ENCODE measurements around the gene SIPA1.
A peak's percentile ranks its signal among the peaks of the same experiment; 100 is the strongest.

Gene SIPA1

DNA sequence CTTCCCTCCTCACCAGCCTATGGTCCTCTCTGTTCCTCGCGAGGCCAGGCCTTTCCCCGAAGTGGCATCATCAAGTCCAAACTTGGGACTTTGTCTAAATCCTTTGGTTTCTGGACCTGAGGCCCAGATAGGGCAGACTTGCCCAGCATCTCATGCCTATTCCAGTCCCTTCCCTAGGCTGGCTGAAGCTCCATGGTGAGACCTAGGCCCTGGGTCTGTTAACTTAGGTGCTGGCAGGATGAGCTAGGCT, 13.4 kb downstream of the SIPA1 start:
- TF ChIP-seq, protein P1, sequence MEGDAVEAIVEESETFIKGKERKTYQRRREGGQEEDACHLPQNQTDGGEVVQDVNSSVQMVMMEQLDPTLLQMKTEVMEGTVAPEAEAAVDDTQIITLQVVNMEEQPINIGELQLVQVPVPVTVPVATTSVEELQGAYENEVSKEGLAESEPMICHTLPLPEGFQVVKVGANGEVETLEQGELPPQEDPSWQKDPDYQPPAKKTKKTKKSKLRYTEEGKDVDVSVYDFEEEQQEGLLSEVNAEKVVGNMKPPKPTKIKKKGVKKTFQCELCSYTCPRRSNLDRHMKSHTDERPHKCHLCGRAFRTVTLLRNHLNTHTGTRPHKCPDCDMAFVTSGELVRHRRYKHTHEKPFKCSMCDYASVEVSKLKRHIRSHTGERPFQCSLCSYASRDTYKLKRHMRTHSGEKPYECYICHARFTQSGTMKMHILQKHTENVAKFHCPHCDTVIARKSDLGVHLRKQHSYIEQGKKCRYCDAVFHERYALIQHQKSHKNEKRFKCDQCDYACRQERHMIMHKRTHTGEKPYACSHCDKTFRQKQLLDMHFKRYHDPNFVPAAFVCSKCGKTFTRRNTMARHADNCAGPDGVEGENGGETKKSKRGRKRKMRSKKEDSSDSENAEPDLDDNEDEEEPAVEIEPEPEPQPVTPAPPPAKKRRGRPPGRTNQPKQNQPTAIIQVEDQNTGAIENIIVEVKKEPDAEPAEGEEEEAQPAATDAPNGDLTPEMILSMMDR (IDR thresholded peaks at IDR 0.05), result no peak
- Histone ChIP-seq H3K4me3 (ENCODE audit: low read depth, low read length) (no peak overlapping the region), H3K9me3 (ENCODE audit: control insufficient read depth, low read length) (no peaks in the 10 kb centered on the region), H3K27me3 (ENCODE audit: control insufficient read depth, insufficient read depth, low read length) (no peaks in the 10 kb centered on the region), H3K4me1 (peaks cover 10% of the 10 kb centered on the region), H2AFZ (no peak overlapping the region), H3K27ac (peak overlapping the region; percentile 94), H3K79me2 (no peaks in the 10 kb centered on the region), H3K4me2 (ENCODE audit: low read length) (no peak overlapping the region), H3K36me3 (ENCODE audit: control insufficient read depth, insufficient read depth, low read length) (no peaks in the 10 kb centered on the region), H3K9ac (no peak overlapping the region)

DNA sequence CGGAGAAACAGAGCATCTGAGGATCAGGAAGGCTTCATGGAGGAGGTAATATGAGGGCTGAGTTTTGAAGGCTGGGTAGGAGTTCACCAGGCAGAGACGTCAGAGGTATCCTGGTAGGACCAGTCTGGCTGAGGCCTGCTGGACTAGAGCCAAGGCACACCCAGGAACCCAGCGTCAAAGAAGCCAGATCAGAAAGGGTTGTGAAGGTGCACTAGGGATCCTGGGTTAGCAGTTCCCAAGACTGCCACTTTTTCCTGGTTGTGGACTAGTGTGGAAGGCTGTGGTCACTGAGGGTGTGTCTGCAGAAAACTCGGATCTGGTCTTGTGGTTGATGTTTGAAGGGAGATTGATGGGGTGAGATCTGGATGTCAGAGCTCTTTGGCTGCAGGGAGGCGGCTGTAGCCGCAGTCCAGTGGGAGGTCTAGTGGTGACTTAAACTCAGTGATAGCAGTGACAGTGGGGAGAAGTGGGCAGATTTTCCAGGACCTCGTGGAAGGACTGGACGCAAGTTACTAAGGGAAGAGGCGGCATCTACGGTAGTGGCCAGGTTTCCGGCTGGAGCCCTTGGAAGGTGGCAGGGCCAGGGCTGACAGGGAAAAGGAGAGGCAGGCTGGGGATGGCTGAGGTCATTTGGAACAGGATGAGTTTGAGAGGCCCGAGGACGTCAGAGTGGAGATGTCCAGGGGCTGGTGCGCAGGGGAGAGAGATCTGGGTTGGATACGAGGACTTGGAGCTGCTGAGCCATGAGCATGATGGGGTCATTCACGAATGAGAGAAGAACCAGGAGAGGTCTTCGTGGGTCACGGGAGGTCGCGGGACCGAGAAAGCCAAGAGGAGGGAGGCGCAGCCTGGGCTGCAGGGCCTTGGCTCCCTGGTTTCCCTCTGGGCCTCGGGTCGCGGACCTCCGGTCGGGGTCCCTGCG, 13.9 kb downstream of the SIPA1 start:
- H3K36me3 ChIP-seq (ENCODE audit: control insufficient read depth, insufficient read depth, low read length), result no peaks in the 10 kb centered on the region

DNA sequence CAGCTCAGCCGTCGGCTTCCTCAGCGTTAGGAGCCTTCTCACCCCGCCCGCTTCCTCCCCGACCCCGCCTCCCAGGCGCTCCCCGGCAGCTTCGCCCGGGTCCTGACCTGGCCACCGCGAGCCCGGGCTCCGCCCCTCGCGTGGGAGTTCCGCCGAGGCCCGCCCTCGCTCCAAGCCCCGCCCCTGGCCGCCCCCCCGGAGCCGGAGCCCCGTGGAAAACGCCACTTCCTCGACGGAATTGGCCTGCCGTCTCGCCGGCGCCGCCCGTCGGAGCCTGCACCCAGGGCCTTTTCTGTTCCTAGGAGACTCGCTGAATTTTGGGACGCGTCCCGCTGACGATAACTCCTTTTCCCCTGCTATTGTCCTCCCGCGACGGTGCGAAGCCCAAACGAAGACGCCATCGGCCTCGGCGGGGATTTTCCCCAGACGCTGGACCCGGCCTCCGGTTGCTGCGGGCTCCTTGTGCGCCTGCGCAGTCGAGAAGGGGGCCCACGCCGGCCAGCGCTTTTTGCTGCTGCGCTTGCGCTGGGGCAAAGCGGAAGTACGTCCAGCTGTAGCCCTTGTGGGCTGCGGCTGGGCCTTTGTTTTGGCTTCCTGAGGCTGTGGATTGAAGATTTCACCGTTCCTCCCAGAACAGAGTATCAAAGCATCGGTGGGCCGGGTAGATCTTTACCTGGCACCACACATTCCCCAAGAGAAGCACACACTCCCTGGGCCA, 14.8 kb downstream of the SIPA1 start:
- Histone ChIP-seq H3K4me3 (ENCODE audit: low read depth, low read length) (peak overlapping the region; percentile 56), H3K79me2 (no peaks in the 10 kb centered on the region), H3K9ac (no peak overlapping the region), H3K4me1 (peaks cover 10% of the 10 kb centered on the region), H3K4me2 (ENCODE audit: low read length) (peak overlapping the region; percentile 65), H3K27ac (peak overlapping the region; percentile 94), H3K36me3 (ENCODE audit: control insufficient read depth, insufficient read depth, low read length) (no peaks in the 10 kb centered on the region), H3K27me3 (ENCODE audit: control insufficient read depth, insufficient read depth, low read length) (no peaks in the 10 kb centered on the region), H2AFZ (peak overlapping the region; percentile 66), H3K9me3 (ENCODE audit: control insufficient read depth, low read length) (no peaks in the 10 kb centered on the region)
- TF ChIP-seq, protein P1 (IDR thresholded peaks at IDR 0.05), result no peak

More for the DNA sequence above, 13.9 kb downstream of the SIPA1 start:
- peak overlapping the region; percentile 94 for H3K27ac ChIP-seq
- H3K4me2 ChIP-seq (ENCODE audit: low read length), result peak overlapping the region; percentile 58
- peaks cover 10% of the 10 kb centered on the region for H3K4me1 ChIP-seq
- peak overlapping the region; percentile 56 for H3K4me3 ChIP-seq (ENCODE audit: low read depth, low read length)
- H3K9ac ChIP-seq, result no peak overlapping the region
- no peaks in the 10 kb centered on the region for H3K27me3 ChIP-seq (ENCODE audit: control insufficient read depth, insufficient read depth, low read length)
- no peaks in the 10 kb centered on the region for H3K79me2 ChIP-seq
- TF ChIP-seq, protein P1 (IDR thresholded peaks at IDR 0.05), result no peak
- H3K9me3 ChIP-seq (ENCODE audit: control insufficient read depth, low read length), result no peaks in the 10 kb centered on the region
- peak overlapping the region; percentile 66 for H2AFZ ChIP-seq

DNA sequence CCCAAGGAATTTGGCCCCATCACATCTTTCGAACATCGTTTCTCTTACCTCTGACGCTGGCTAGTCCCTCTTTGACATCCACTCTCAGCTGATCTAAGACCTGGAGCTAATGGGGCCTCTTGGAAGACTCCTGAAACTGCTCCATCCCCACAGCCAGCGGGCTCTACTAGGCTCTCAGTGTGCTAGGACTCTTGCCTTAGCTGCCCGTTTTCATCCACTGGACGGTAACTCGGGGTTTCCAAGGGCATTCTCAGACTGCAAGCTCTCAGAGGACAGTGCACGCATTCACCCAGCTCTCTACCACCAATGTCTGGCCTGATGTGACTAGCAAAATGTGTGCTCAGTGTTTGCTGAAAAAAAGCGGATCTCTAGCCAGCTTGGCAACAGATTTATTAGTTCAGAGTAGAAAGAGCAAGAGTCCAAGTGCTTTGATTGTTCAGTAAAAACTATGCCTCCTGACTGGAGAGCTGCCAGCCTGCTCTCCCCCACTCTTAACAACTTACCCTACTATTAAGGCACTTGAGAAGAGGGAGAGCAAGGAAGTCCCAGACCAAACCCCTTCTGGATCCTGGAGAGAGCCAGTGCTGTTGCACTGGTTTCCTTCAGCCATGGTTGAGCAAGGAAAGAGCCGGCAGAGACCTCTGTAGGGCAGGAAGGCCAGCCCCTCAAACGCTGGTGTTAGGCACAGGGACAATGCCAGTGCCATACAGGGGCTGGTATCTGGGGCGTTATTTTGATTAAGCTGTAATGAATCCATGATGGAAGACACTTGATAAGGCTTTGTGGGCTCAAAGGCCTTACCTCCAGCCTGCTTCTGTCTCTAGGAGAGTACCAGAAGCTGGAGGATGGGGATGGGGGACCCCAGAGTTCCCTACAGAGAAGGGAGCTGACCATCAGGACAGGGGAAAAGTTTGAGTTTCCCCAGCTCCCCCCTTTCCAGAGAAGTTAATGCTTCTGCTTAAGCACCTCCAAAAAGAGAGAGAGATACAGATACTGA, 15.6 kb downstream of the SIPA1 start:
- H3K79me2 ChIP-seq, result no peaks in the 10 kb centered on the region
- TF ChIP-seq, protein P1 (IDR thresholded peaks at IDR 0.05), result no peak
- no peaks in the 10 kb centered on the region for H3K9me3 ChIP-seq (ENCODE audit: control insufficient read depth, low read length)
- peaks cover 10% of the 10 kb centered on the region for H3K4me1 ChIP-seq
- peak overlapping the region; percentile 56 for H3K4me3 ChIP-seq (ENCODE audit: low read depth, low read length)
- no peaks in the 10 kb centered on the region for H3K27me3 ChIP-seq (ENCODE audit: control insufficient read depth, insufficient read depth, low read length)
- peak overlapping the region; percentile 94 for H3K27ac ChIP-seq
- H3K4me2 ChIP-seq (ENCODE audit: low read length), result peak overlapping the region; percentile 65
- no peak overlapping the region for H3K9ac ChIP-seq
- H3K36me3 ChIP-seq (ENCODE audit: control insufficient read depth, insufficient read depth, low read length), result no peaks in the 10 kb centered on the region
- H2AFZ ChIP-seq, result peak overlapping the region; percentile 66

Data from parathyroid adenoma (tissue), 2 donors.